ENCODE data around the gene HBZ. TPM values are rescaled to one million over a fixed set of nuclear protein-coding genes. Genes with fewer than 3 reads are reported as not detected.

The HBZ gene
- total and polyA plus RNA-seq, 9 of the 15 experiments (the other 6 are each of a cell fraction or from before 2014, with no cell fraction given): 58.0 to 610 (median 113) TPM

GRCh38 chr16:152141-153128, at the start of gene HBZ (continued):
- no peak for TF ChIP-seq ZNF280A (IDR thresholded peaks at IDR 0.05; ENCODE audit: low read depth, partially characterized antibody)
- TF ChIP-seq FOXK2 (conservative IDR thresholded peaks at IDR 0.05 in 1 of 2, IDR thresholded peaks at IDR 0.05 in 1 of 2; ENCODE audit: low read depth in 2 of 2): no peak
- TF ChIP-seq HES1 (IDR thresholded peaks at IDR 0.05; ENCODE audit: low read depth): no peak
- no peak for TF ChIP-seq PBX2 (CRISPR knock-in tag; IDR thresholded peaks at IDR 0.05; ENCODE audit: low read depth)
- no peak for TF ChIP-seq PBX2 (tag; conservative IDR thresholded peaks at IDR 0.05; ENCODE audit: low read depth)
- peak in 1 of 2 experiments; percentile 40; a peak in 1 of 4 replicates for TF ChIP-seq HDAC1 (IDR thresholded peaks at IDR 0.05)
- TF ChIP-seq PHF8 (IDR thresholded peaks at IDR 0.05; ENCODE audit: borderline replicate concordance, low read length): peak; percentile 14; the same call in 1 of the 2 replicates
- no peak for TF ChIP-seq ZNF124 (CRISPR knock-in tag; IDR thresholded peaks at IDR 0.05)
- TF ChIP-seq TBL1XR1 (IDR thresholded peaks at IDR 0.05; ENCODE audit: low read length in 2 of 2): no peak
- no peak for TF ChIP-seq CREB3 (tag; conservative IDR thresholded peaks at IDR 0.05; ENCODE audit: low read depth)
- TF ChIP-seq TFAM (CRISPR knock-in tag; conservative IDR thresholded peaks at IDR 0.05): no peak
- no peak for TF ChIP-seq POLR3A (IDR thresholded peaks at IDR 0.05; ENCODE audit: borderline replicate concordance, extremely low read depth, insufficient read depth, insufficient read length)
- TF ChIP-seq KDM4B (IDR thresholded peaks at IDR 0.05; ENCODE audit: borderline replicate concordance in 2 of 2, low read depth in 1 of 2): no peak
- TF ChIP-seq MCM2 (IDR thresholded peaks at IDR 0.05; ENCODE audit: low read depth): no peak
- peak; percentile 83 for TF ChIP-seq ZBTB7A (IDR thresholded peaks at IDR 0.05; ENCODE audit: borderline replicate concordance, control insufficient read depth, low read depth, low read length)
- peak; percentile 66 for TF ChIP-seq POLR2A (conservative IDR thresholded peaks at IDR 0.05)
- no peak for TF ChIP-seq ZNF408 (CRISPR knock-in tag; IDR thresholded peaks at IDR 0.05; ENCODE audit: low read depth)
- no peak for TF ChIP-seq KDM2B (CRISPR knock-in tag; IDR thresholded peaks at IDR 0.05)
- no peak for TF ChIP-seq HDGF (IDR thresholded peaks at IDR 0.05)
- no peak for TF ChIP-seq SREBF1 (IDR thresholded peaks at IDR 0.05; ENCODE audit: borderline replicate concordance, low read depth, low read length)
